Endodermal cell (in vitro differentiated cells): ENCODE data around the gene WDR20. TPM values are rescaled to one million over a fixed set of nuclear protein-coding genes. Genes with fewer than 3 reads are reported as not detected.

Experiments
- DNase-seq: peaks from one replicate; pipeline ENCODE4 v3.0.0-alpha.2; 2017
- H3K27ac ChIP-seq: 2 replicates; pipeline ENCODE4 v1.5.1; 2013; ENCODE audit warnings: mild to moderate bottlenecking, low read depth, low read length, moderate library complexity
- H3K27me3 ChIP-seq: 2 replicates; pipeline ENCODE4 v1.6.1; 2013; ENCODE audit warnings: mild to moderate bottlenecking, low read length, moderate library complexity; ENCODE audit not compliant: insufficient read depth, control insufficient read depth, poor library complexity, severe bottlenecking
- H3K36me3 ChIP-seq: 2 replicates; pipeline ENCODE4 v1.7.0; 2013; ENCODE audit warnings: mild to moderate bottlenecking, low read length, moderate library complexity; ENCODE audit not compliant: control insufficient read depth, insufficient read depth
- H3K4me1 ChIP-seq: one replicate; pipeline ENCODE4 v1.7.0; 2013; ENCODE audit warnings: low read length; ENCODE audit not compliant: control insufficient read depth, insufficient read depth
- H3K4me3 ChIP-seq: 2 replicates; pipeline ENCODE4 v1.5.1; 2013; ENCODE audit warnings: mild to moderate bottlenecking, low read length, moderate library complexity
- H3K9ac ChIP-seq: 2 replicates; pipeline ENCODE4 v1.6.1; 2013; ENCODE audit warnings: mild to moderate bottlenecking, low read length, moderate library complexity; ENCODE audit not compliant: poor library complexity, severe bottlenecking; ENCODE audit errors: extremely low read depth
- H3K9me3 ChIP-seq: 2 replicates; pipeline ENCODE4 v1.6.1; 2013; ENCODE audit warnings: mild to moderate bottlenecking, low read length, moderate library complexity; ENCODE audit not compliant: control insufficient read depth
- H3K27ac Mint-ChIP-seq: 2 replicates; pipeline ENCODE4 v1.8.0; 2020; ENCODE audit warnings: mixed read lengths
- H3K27me3 Mint-ChIP-seq: 2 replicates; pipeline ENCODE4 v1.8.0; 2021; ENCODE audit warnings: mild to moderate bottlenecking, mixed read lengths; ENCODE audit not compliant: insufficient read depth
- H3K36me3 Mint-ChIP-seq: 2 replicates; pipeline ENCODE4 v1.8.0; 2020; ENCODE audit warnings: low read depth, mixed read lengths
- H3K4me1 Mint-ChIP-seq: 2 replicates; pipeline ENCODE4 v1.8.0; 2020; ENCODE audit warnings: mixed read lengths
- H3K4me3 Mint-ChIP-seq: 2 replicates; pipeline ENCODE4 v1.8.0; 2020; ENCODE audit warnings: mild to moderate bottlenecking, moderate library complexity, mixed read lengths
- H3K9me3 Mint-ChIP-seq: 2 replicates; pipeline ENCODE4 v1.8.0; 2020; ENCODE audit warnings: mild to moderate bottlenecking, mixed read lengths
- WGBS, 2 experiments: methylation state at CpG; one replicate each; pipeline versions ENCODE4 v1.1.5 to v1.1.7; 2013; ENCODE audit warnings: missing lambda C conversion rate in 2 of 2, mixed read lengths in 1 of 2; ENCODE audit not compliant: insufficient coverage in 1 of 2, insufficient read length in 1 of 2; 5-methylcytosine and 5-hydroxymethylcytosine counted together
- total RNA-seq, 2 donors: library from RNA; stranded (reverse); fragmentation: NEBNext Ultra II Directional in 1 of 2; extraction: Animal tissue kit (Norgen Biotek cat#: 25700) in 1 of 2; gene quantifications; 2 replicates in 1 of 2; 3 replicates in 1 of 2; pipeline ENCODE4 v1.2.1, GENCODE V29; 2021
- TF ChIP-seq, protein P1 (sequence below): fragments of 200-600 bp; sonication (generic); conservative IDR thresholded peaks from 2 replicates; pipeline ENCODE4 v1.5.0; 2021; ENCODE audit warnings: antibody characterized with exemption, mild to moderate bottlenecking

Gene WDR20
- total RNA-seq, 2 donors from 2014 or later: 33.8 to 37.6 TPM

GRCh38 chr14:102258136-102258535, 118.4 kb downstream of the WDR20 start:
- H3K9me3 Mint-ChIP-seq: no peaks in the 10 kb centered on the region
- 93 to 96% methylated on average over 5 to 6 of the region's 6 CpGs for WGBS, 2 experiments
- peaks cover 5% of the 10 kb centered on the region for H3K4me1 ChIP-seq
- TF ChIP-seq, protein P1, sequence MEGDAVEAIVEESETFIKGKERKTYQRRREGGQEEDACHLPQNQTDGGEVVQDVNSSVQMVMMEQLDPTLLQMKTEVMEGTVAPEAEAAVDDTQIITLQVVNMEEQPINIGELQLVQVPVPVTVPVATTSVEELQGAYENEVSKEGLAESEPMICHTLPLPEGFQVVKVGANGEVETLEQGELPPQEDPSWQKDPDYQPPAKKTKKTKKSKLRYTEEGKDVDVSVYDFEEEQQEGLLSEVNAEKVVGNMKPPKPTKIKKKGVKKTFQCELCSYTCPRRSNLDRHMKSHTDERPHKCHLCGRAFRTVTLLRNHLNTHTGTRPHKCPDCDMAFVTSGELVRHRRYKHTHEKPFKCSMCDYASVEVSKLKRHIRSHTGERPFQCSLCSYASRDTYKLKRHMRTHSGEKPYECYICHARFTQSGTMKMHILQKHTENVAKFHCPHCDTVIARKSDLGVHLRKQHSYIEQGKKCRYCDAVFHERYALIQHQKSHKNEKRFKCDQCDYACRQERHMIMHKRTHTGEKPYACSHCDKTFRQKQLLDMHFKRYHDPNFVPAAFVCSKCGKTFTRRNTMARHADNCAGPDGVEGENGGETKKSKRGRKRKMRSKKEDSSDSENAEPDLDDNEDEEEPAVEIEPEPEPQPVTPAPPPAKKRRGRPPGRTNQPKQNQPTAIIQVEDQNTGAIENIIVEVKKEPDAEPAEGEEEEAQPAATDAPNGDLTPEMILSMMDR: no peak
- no peak overlapping the region for H3K27ac ChIP-seq
- no peaks in the 10 kb centered on the region for H3K4me1 Mint-ChIP-seq
- H3K27me3 Mint-ChIP-seq: peaks cover 4% of the 10 kb centered on the region
- H3K4me3 Mint-ChIP-seq: no peak overlapping the region
- H3K36me3 ChIP-seq: no peaks in the 10 kb centered on the region
- no peaks in the 10 kb centered on the region for H3K9me3 ChIP-seq
- H3K4me3 ChIP-seq: no peak overlapping the region
- no peak overlapping the region for H3K27ac Mint-ChIP-seq
- H3K36me3 Mint-ChIP-seq: peaks cover 2% of the 10 kb centered on the region
- no peak overlapping the region for H3K9ac ChIP-seq
- no peaks in the 10 kb centered on the region for H3K27me3 ChIP-seq
- DNase-seq: no peak

Other genes with a start within 250 kb of the WDR20 start
- gene DYNC1H1, start 175.3 kb upstream of the WDR20 start, total RNA-seq: 100 to 1,000 TPM; 438 to 443 TPM
- gene HSP90AA1, start 52.9 kb upstream of the WDR20 start, total RNA-seq: 100 to 1,000 TPM; 696 to 821 TPM
- 100 to 1,000 TPM in 1 of 2 donors, 10 to 100 TPM in 1; 60.3 to 102 TPM for gene MOK, start 165.3 kb downstream of the WDR20 start, total RNA-seq
- 10 to 100 TPM; 16.5 to 19.1 TPM for gene ZNF839, start 179.8 kb downstream of the WDR20 start, total RNA-seq
- gene CINP, start 223.0 kb downstream of the WDR20 start, total RNA-seq: 10 to 100 TPM; 33.3 to 38.3 TPM
- 10 to 100 TPM; 27.7 to 28.0 TPM for gene TECPR2, start 223.0 kb downstream of the WDR20 start, total RNA-seq